CD4-positive, alpha-beta memory T cell (primary cell): ENCODE measurements around the gene ZNRF2. TPM values are rescaled to one million over a fixed set of nuclear protein-coding genes. Genes with fewer than 3 reads are reported as not detected.

ENCODE experiments used
- CTCF ChIA-PET: fragments of 350-600 bp; sonication (Branson Sonifier 250); formaldehyde crosslinking; loops from one replicate; lab custom pipeline; 2021; ENCODE audit warnings: inconsistent platforms; ENCODE audit not compliant: partially characterized antibody; lab: Charles Lee
- POLR2A ChIA-PET: fragments of 350-600 bp; sonication (Branson Sonifier 250); formaldehyde crosslinking; loops from one replicate; lab custom pipeline; 2021; ENCODE audit not compliant: partially characterized antibody; lab: Charles Lee
- DNase-seq, 5 donors: peaks; one replicate each; pipeline versions ENCODE4 v3.0.0 to v3.0.0-alpha.2; 2020 to 2022; ENCODE audit warnings: mixed read lengths in 1 of 5
- H3K27ac ChIP-seq: one replicate; pipeline ENCODE4 v1.7.0; 2013; ENCODE audit warnings: low read depth, low read length
- H3K27me3 ChIP-seq: 2 replicates; pipeline ENCODE4 v1.7.0; 2013; ENCODE audit warnings: mild to moderate bottlenecking, low read length, moderate library complexity; ENCODE audit not compliant: insufficient read depth
- H3K36me3 ChIP-seq: 2 replicates; pipeline ENCODE4 v1.7.0; 2013; ENCODE audit warnings: mild to moderate bottlenecking, low read length, moderate library complexity; ENCODE audit not compliant: insufficient read depth
- H3K4me1 ChIP-seq: 2 replicates; pipeline ENCODE4 v1.7.0; 2013; ENCODE audit warnings: mild to moderate bottlenecking, low read length, moderate library complexity; ENCODE audit not compliant: insufficient read depth
- H3K4me3 ChIP-seq, 2 donors: one replicate each; pipeline ENCODE4 v1.7.0; 2013; ENCODE audit warnings: low read length in 2 of 2, mild to moderate bottlenecking in 1 of 2
- H3K9me3 ChIP-seq, 2 donors: one replicate each; pipeline ENCODE4 v1.7.0; 2013; ENCODE audit warnings: low read length in 2 of 2, control low read depth in 1 of 2; ENCODE audit not compliant: control insufficient read depth in 1 of 2
- H3K27ac Mint-ChIP-seq, 7 donors: one replicate each; pipeline ENCODE4 v1.8.0; 2020 to 2021; ENCODE audit warnings: mixed read lengths in 7 of 7, mild to moderate bottlenecking in 6 of 7, inconsistent platforms in 3 of 7, moderate library complexity in 3 of 7
- H3K27me3 Mint-ChIP-seq, 2 donors: one replicate each; pipeline ENCODE4 v1.8.0; 2020 to 2021; ENCODE audit warnings: mixed read lengths in 2 of 2
- H3K36me3 Mint-ChIP-seq, 2 donors: one replicate each; pipeline ENCODE4 v1.8.0; 2020 to 2021; ENCODE audit warnings: mixed read lengths in 2 of 2, inconsistent platforms in 1 of 2, mild to moderate bottlenecking in 1 of 2
- H3K4me1 Mint-ChIP-seq, 4 donors: one replicate each; pipeline ENCODE4 v1.8.0; 2020 to 2021; ENCODE audit warnings: mixed read lengths in 4 of 4, mild to moderate bottlenecking in 1 of 4
- H3K4me3 Mint-ChIP-seq, 8 donors: one replicate each; pipeline ENCODE4 v1.8.0; 2020 to 2021; ENCODE audit warnings: mixed read lengths in 8 of 8, mild to moderate bottlenecking in 7 of 8, moderate library complexity in 6 of 8, inconsistent platforms in 3 of 8
- H3K9me3 Mint-ChIP-seq, 8 donors: one replicate each; pipeline ENCODE4 v1.8.0; 2020 to 2021; ENCODE audit warnings: mixed read lengths in 8 of 8, mild to moderate bottlenecking in 5 of 8, inconsistent platforms in 3 of 8, moderate library complexity in 1 of 8
- intact Hi-C: fragments of 100-400 bp; cut with micrococcal nuclease; formaldehyde crosslinking; loops from one replicate; pipeline ENCODE4 v1.15.1; 2023
- polyA plus RNA-seq, 2 donors: library from polyadenylated mRNA; unstranded; fragments of 300-500 nt; fragmentation: Illumina TruSeq; gene quantifications; one replicate each; pipeline ENCODE4 v1.2.3, GENCODE V29; 2021
- total RNA-seq, 2 experiments: library from RNA; stranded (reverse); gene quantifications; one replicate each; pipeline ENCODE4 v1.2.3, GENCODE V29; 2021

ZNRF2 gene
- total and polyA plus RNA-seq, 4 experiments from 2014 or later: 0.59 to 39.4 (median 20.4) TPM

DNA sequence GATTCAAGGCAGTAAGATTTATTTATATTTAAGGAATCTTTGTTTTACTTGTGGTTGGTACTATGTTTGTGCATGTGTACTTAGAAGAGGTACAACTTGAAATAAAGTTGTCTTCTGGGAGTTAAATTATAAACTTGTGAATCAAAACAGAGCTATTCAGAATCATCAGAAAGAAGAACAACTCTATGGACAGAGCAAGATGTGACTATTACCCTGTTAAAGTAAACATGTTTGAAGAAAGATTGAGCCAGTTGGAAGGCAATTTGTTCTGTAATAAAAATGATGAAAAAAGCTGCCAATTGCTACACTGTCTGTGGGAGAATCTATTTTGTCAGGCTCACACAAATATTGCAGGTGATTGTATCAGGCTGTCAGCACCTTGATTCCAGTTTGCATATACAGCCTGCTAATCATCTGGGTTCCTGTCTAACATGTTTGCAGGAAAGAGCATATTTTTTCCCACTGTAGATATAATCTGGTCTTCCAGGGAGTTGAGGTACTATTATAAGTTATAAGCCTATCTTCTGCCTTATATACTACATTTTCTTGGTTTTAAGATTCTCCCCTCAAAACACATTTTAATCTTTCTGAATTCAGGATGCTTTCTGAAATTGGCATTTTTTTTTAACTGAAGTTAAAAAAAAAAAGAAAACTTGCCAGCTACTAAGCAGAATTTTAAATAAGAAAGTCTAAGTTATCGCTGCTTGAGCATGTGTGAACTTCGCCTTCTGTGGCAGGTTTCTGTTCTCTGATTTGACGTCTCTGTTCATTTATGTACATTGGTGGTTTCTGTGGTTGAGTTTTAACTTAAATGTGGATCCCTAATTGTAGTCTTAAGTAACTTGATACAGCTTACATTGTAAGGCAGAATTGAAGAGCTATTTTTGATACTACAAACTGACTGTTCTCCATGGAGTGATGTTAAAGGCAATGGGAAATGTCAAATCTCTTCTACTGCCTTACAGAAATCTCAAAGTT lies 46.0 kb downstream of the ZNRF2 start:
- H3K27ac ChIP-seq: peak overlapping the region; percentile 30
- intact Hi-C loops: loop anchor here (1.0 to 2.0 kb wide), 2 partner anchors 8 to 18 kb away; no protein-coding TSS in a partner anchor

DNA sequence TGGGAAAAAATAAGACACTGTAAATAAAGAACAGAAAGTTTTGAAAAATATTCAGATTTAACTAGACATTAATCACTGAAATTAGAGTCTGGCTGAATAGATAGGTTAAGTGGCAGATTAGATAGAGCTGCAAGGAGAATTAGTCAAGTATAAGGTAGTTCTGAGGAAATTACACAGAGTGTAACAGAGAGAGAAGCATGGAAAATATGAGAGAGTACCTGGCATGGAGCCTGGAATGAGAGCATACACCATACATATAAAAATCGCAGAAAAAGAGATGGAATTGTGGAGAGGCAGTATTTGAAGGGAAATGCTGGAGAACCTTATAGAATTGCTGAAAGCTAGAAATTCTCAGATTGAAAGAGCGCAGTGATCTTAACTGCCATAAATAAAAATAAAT lies 46.9 kb downstream of the ZNRF2 start:
- POLR2A ChIA-PET: interaction anchor here (0.6 to 8.4 kb wide), 7 partner anchors 10 to 51 kb away, joined by 3 to 77 read pairs (median 6); no protein-coding TSS in a partner anchor
- peaks cover 63% of the 10 kb centered on the region for H3K4me1 ChIP-seq
- peak in 1 of 5 donors; percentile 43 for DNase-seq
- H3K4me3 ChIP-seq: no peak overlapping the region
- no peaks in the 10 kb centered on the region for H3K9me3 ChIP-seq
- peaks cover 3 to 12% of the 10 kb centered on the region in 2 donors for H3K36me3 Mint-ChIP-seq
- no peaks in the 10 kb centered on the region for H3K27me3 Mint-ChIP-seq
- H3K4me1 Mint-ChIP-seq: peaks cover 54 to 79% (median 66%) of the 10 kb centered on the region in 4 donors
- no peaks in the 10 kb centered on the region for H3K27me3 ChIP-seq
- H3K27ac ChIP-seq: peak overlapping the region; percentile 30
- CTCF ChIA-PET: interaction anchor here (0.9 to 3.1 kb wide), 5 partner anchors 9 to 21 kb away, joined by 3 to 12 read pairs (median 8); no protein-coding TSS in a partner anchor
- peak overlapping the region; percentile 8 to 90 (median 79) for H3K27ac Mint-ChIP-seq
- intact Hi-C loops: loop anchor here (2.0 kb wide), 1 partner anchor 17 kb away; no protein-coding TSS in a partner anchor
- peaks cover 0 to 2% (median 0%) of the 10 kb centered on the region in 8 donors for H3K9me3 Mint-ChIP-seq
- no peaks in the 10 kb centered on the region for H3K36me3 ChIP-seq
- H3K4me3 Mint-ChIP-seq: peak overlapping the region in 4 of 8 donors; percentile 1 to 82 (median 28)

More for the DNA sequence above, 46.0 kb downstream of the ZNRF2 start:
- Histone ChIP-seq H3K4me1 (peaks cover 58% of the 10 kb centered on the region), H3K9me3 (no peaks in the 10 kb centered on the region), H3K27me3 (no peaks in the 10 kb centered on the region), H3K4me3 (peak overlapping the region in 1 of 2 donors; percentile 23), H3K36me3 (no peaks in the 10 kb centered on the region)
- peaks cover 54 to 75% (median 65%) of the 10 kb centered on the region in 4 donors for H3K4me1 Mint-ChIP-seq
- H3K36me3 Mint-ChIP-seq: peaks cover 6 to 14% of the 10 kb centered on the region in 2 donors
- ChIA-PET CTCF (interaction anchor here (0.6 to 3.1 kb wide), 6 partner anchors 8 to 52 kb away, joined by 3 to 12 read pairs (median 6); no protein-coding TSS in a partner anchor), POLR2A (interaction anchor here (0.8 to 8.4 kb wide), 6 partner anchors 9 to 52 kb away, joined by 3 to 77 read pairs (median 12); no protein-coding TSS in a partner anchor)
- H3K27ac Mint-ChIP-seq: peak overlapping the region; percentile 56 to 91 (median 88)
- H3K9me3 Mint-ChIP-seq: peaks cover 0 to 4% (median 0%) of the 10 kb centered on the region in 8 donors
- peak; percentile 45 to 71 (median 67) for DNase-seq
- H3K4me3 Mint-ChIP-seq: peak overlapping the region; percentile 54 to 87 (median 69)
- no peaks in the 10 kb centered on the region for H3K27me3 Mint-ChIP-seq

DNA sequence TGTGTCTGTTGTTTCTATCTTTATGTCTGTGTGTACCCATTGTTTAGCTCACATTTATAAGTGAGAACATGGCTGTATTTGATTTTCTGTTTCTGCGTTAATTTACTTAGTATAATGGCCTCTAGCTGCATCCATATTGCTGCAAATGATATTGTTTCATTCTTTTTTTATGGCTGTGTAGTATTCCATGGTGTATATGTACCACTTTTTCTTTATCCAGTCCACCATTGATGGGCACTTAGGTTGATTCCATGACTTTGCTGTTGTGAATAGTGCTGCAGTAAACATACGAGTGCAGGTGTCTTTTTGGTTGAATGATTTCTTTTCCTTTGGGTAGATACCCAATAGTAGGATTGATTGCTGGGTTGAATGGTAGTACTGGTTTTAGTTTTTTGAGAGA lies 48.2 kb downstream of the ZNRF2 start:
- CTCF ChIA-PET: interaction anchor here (1.0 to 3.1 kb wide), 3 partner anchors 10 to 20 kb away, joined by 3 to 12 read pairs (median 9); no protein-coding TSS in a partner anchor
- Histone ChIP-seq H3K9me3 (no peaks in the 10 kb centered on the region), H3K36me3 (no peaks in the 10 kb centered on the region), H3K4me3 (no peak overlapping the region), H3K27me3 (no peaks in the 10 kb centered on the region), H3K4me1 (peaks cover 70% of the 10 kb centered on the region), H3K27ac (no peak overlapping the region)
- POLR2A ChIA-PET: interaction anchor here (1.5 to 8.4 kb wide), 3 partner anchors 11 to 24 kb away, joined by 4 to 77 read pairs (median 34); no protein-coding TSS in a partner anchor
- H3K9me3 Mint-ChIP-seq: peaks cover 0 to 2% (median 0%) of the 10 kb centered on the region in 8 donors
- DNase-seq: no peak
- peaks cover 48 to 77% (median 63%) of the 10 kb centered on the region in 4 donors for H3K4me1 Mint-ChIP-seq
- H3K27ac Mint-ChIP-seq: peak overlapping the region in 4 of 7 donors; percentile 2 to 62 (median 11)
- peak overlapping the region in 2 of 8 donors; percentile 2 to 4 for H3K4me3 Mint-ChIP-seq
- no peaks in the 10 kb centered on the region for H3K27me3 Mint-ChIP-seq
- intact Hi-C loops: no loop called here
- peaks cover 0 to 4% of the 10 kb centered on the region in 2 donors for H3K36me3 Mint-ChIP-seq

DNA sequence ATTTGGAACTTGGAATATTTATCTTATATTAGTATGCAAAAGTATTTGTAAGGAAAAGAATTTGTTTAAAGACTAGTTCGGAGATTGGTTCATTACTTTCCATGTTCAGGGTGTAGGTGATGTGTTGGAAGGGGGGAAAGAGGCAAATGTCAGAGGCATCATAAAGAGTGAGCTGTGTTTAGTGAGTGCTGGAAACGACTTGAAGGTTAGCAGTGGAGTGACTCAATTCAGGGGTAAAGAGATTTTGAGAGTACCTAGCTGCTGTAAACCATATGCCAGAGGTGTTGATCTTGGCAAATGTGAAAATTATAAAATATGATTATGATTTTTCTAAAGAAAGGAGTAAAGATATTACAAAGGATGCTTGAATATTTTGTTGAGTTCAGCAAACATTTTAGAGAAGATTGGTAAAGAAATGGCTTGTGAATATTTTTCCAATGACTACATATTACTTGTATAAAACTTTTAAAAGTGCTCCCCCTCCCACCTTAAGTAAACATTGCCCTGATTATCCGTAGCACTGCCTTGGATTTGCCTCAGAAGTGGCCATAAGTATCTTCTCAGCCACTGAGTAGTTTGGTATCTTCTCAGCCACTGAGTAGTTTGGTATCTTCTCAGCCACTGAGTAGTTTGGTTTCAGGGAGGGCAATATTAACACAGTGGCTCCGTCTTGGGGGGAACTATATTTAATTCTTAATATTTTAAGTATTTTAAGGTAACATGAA lies 51.5 kb downstream of the ZNRF2 start:
- H3K27ac Mint-ChIP-seq: peak overlapping the region in 1 of 7 donors; percentile 7
- Histone ChIP-seq H3K36me3 (no peaks in the 10 kb centered on the region), H3K4me3 (no peak overlapping the region), H3K4me1 (peaks cover 38% of the 10 kb centered on the region), H3K9me3 (no peaks in the 10 kb centered on the region), H3K27me3 (no peaks in the 10 kb centered on the region), H3K27ac (no peak overlapping the region)
- peaks cover 3 to 5% of the 10 kb centered on the region in 2 donors for H3K36me3 Mint-ChIP-seq
- ChIA-PET POLR2A (interaction anchor here (1.3 to 2.2 kb wide), 3 partner anchors 10 to 50 kb away, joined by 4 to 16 read pairs (median 5); no protein-coding TSS in a partner anchor), CTCF (no interaction called here)
- DNase-seq: no peak
- intact Hi-C loops: no loop called here
- H3K9me3 Mint-ChIP-seq: peaks cover 0 to 4% (median 2%) of the 10 kb centered on the region in 8 donors
- H3K4me1 Mint-ChIP-seq: peaks cover 43 to 78% (median 59%) of the 10 kb centered on the region in 4 donors
- no peaks in the 10 kb centered on the region for H3K27me3 Mint-ChIP-seq
- H3K4me3 Mint-ChIP-seq: peak overlapping the region in 1 of 8 donors; percentile 1

DNA sequence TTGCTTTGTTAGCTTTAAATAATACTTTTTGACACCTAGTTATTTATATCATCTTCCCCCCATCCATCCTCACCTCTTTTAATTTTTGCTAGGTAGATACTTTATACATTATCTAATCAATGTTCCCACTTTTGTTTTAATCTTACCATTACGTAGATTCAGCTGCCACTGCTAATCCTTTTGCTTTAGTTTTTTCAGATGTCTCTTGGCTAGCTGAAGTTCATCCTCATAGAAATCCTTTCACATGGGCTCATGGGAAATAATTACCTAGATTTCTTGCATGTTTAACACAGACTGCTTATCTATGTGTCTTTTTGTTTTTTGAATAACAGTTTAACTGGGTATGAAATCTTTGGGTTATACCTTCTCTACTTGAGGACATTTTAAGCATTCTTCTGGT lies 60.1 kb downstream of the ZNRF2 start:
- H3K4me1 ChIP-seq: peaks cover 51% of the 10 kb centered on the region
- no peak for DNase-seq
- H3K4me3 ChIP-seq: no peak overlapping the region

More for the DNA sequence above, 60.1 kb downstream of the ZNRF2 start:
- no peak overlapping the region for H3K27ac ChIP-seq
- peaks cover 6 to 7% of the 10 kb centered on the region in 2 donors for H3K36me3 Mint-ChIP-seq
- H3K9me3 ChIP-seq: no peaks in the 10 kb centered on the region
- no peaks in the 10 kb centered on the region for H3K27me3 Mint-ChIP-seq
- ChIA-PET POLR2A (interaction anchor here (0.8 to 4.2 kb wide), 3 partner anchors 23 to 59 kb away, joined by 3 to 22 read pairs (median 8); no protein-coding TSS in a partner anchor), CTCF (interaction anchor here (1.1 kb wide), 1 partner anchor 22 kb away, joined by 3 read pairs; no protein-coding TSS in a partner anchor)
- intact Hi-C loops: no loop called here
- H3K4me1 Mint-ChIP-seq: peaks cover 47 to 83% (median 63%) of the 10 kb centered on the region in 4 donors
- peak overlapping the region in 2 of 8 donors; percentile 28 to 35 for H3K4me3 Mint-ChIP-seq
- H3K9me3 Mint-ChIP-seq: peaks cover 2 to 15% (median 13%) of the 10 kb centered on the region in 8 donors
- no peaks in the 10 kb centered on the region for H3K27me3 ChIP-seq
- no peaks in the 10 kb centered on the region for H3K36me3 ChIP-seq
- peak overlapping the region; percentile 7 to 90 (median 53) for H3K27ac Mint-ChIP-seq
